Activated T-cell treated with anti-CD3 and anti-CD28 coated beads for 4 hours (primary cell): ENCODE measurements around the gene ABT1.
A peak's percentile ranks its signal among the peaks of the same experiment; 100 is the strongest.

Experiments
- DNase-seq: peaks from one replicate; pipeline ENCODE4 v3.0.0-alpha.2; 2020

The ABT1 gene

GRCh38 chr6:26575494-26575939 lies 21.2 kb upstream of the ABT1 start:
- DNase-seq = no peak

GRCh38 chr6:26576407-26576843 lies 20.3 kb upstream of the ABT1 start:
- DNase-seq = no peak

- DNase-seq = peak; percentile 64
Observed at GRCh38 chr6:26576929-26577719, 19.6 kb upstream of the ABT1 start.

- no peak for DNase-seq
Observed at GRCh38 chr6:26577720-26578072, 19.1 kb upstream of the ABT1 start.

GRCh38 chr6:26578279-26578678 lies 18.5 kb upstream of the ABT1 start:
- DNase-seq = no peak

GRCh38 chr6:26578741-26579140 lies 18.0 kb upstream of the ABT1 start:
- no peak for DNase-seq

- no peak for DNase-seq
Observed at GRCh38 chr6:26581164-26581915, 15.4 kb upstream of the ABT1 start.

- no peak for DNase-seq
Observed at GRCh38 chr6:26588965-26589364, 7.8 kb upstream of the ABT1 start.

GRCh38 chr6:26592649-26593048 lies 4.1 kb upstream of the ABT1 start:
- DNase-seq = no peak

GRCh38 chr6:26593278-26594130 lies 3.2 kb upstream of the ABT1 start:
- no peak for DNase-seq

GRCh38 chr6:26594131-26594498 lies 2.6 kb upstream of the ABT1 start:
- no peak for DNase-seq

- DNase-seq = no peak
Observed at GRCh38 chr6:26594730-26595632, 1.8 kb upstream of the ABT1 start.

- DNase-seq = peak; percentile 84
Observed at GRCh38 chr6:26595669-26596269, 984 bp upstream of the ABT1 start.

- no peak for DNase-seq
Observed at GRCh38 chr6:26597389-26597766, 625 bp downstream of the ABT1 start.

GRCh38 chr6:26597821-26598220 lies 1.1 kb downstream of the ABT1 start:
- no peak for DNase-seq

- no peak for DNase-seq
Observed at GRCh38 chr6:26598267-26598666, 1.5 kb downstream of the ABT1 start.

- DNase-seq = no peak
Observed at GRCh38 chr6:26599134-26599533, 2.4 kb downstream of the ABT1 start.

- no peak for DNase-seq
Observed at GRCh38 chr6:26599591-26599990, 2.8 kb downstream of the ABT1 start.

- no peak for DNase-seq
Observed at GRCh38 chr6:26600759-26601158, 4.0 kb downstream of the ABT1 start.

- DNase-seq = no peak
Observed at GRCh38 chr6:26602262-26602661, 5.5 kb downstream of the ABT1 start.

- no peak for DNase-seq
Observed at GRCh38 chr6:26604026-26604425, 7.3 kb downstream of the ABT1 start.

- DNase-seq = no peak
Observed at GRCh38 chr6:26604797-26605196, 8.0 kb downstream of the ABT1 start.
